Kidney glomerular epithelial cell (primary cell): ENCODE measurements around the gene LRRC28.
"Not testable (repeated sequence)": the region's sequence is repeated elsewhere in the genome, so short reads cannot be mapped to it uniquely, and the experiment has no call there.

ENCODE experiments used
- DNase-seq: peaks from one replicate; lab custom pipeline; 2025; lab: John Stamatoyannopoulos, UW

The LRRC28 gene

DNA sequence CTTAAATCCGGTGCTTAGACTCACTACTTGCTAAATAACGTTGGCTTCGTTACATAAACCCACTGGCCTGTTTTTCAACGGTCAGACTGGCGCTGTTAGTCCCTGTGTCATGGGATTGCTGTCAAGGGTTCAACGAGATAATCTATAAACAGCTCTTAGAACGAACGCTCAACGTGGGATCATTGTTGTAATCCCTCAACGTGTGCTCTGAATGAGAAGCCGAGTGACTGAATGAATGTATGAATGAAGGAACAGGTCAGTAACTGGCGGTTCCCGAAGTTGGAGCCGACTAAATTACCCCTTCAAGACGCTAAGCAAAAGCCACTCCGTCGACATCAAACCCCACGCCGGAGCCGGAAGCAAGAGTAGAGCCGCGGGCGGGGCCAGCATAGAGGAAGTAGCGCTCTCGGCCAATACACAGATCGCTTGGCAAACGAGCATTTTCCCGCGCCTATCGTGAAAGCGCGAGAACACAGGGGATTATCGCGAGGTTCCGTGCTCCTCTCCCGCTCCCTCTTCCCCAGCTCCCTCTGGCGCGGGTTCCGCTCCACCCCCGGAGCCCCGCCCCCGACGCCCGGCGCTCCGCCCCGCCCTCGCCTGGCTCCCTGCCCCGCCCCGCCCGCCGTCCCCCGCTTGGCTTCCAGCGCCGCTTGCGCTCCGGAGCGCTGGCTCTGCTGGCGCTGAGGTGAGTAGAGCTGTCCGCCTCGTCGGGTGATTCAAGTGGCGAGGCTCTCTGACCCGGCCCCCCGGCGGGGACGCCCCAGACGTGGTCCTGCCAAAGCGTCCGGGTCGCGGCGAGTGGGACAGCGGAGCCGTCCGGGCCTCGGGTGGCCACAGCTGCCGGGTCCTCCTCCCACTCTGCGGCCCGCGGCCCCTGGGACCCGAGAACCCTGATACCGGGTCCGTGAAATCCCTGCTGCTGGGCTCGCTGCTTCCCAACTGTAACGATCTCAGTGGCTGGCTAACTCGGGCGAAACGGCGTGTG, at the start of gene LRRC28:
Gene LRRC28, plus strand, starts transcription at position 625 of the 985 bp plus-strand sequence. CDS start 4,477 bp downstream, outside the sequence.
- DNase-seq = peak; percentile 97

DNA sequence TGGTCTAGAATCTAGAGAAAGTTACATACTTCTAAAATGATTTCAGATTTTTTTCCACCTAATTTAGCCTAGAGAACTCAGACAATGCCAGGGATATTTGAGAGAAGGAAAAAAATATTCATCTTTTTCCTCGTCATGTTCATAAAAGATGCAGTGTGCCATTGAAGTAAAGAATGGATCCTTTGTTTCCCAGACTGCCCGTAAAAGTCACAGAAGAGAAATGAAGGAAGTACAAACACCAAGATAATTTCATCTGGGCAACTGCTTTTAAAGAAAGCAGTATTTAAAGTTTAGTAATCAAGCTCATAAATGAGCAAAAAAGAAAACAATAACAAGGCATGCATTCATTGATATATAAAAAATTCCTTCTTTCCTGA, 49.1 kb upstream of the LRRC28 start:
- DNase-seq = no peak

DNA sequence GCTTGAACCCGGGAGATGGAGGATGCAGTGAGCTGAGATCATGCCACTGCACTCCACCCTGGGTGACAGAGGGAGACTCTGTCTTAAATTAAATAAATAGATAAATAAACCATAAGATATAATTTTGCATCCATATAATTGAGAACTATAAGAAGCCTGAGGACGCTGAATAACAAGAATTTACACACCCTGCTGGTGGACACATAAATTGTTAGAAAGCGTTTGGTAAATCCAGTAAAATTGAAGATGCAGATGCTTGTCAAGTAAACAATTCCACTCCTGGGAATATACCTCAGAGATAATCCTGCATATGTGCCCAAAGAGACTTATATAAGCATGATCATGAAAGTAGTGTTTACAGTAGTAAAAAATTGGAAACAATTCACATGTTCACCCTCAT, 43.6 kb upstream of the LRRC28 start:
- DNase-seq = no peak

- no peak for DNase-seq
These were observed 42.0 kb upstream of the LRRC28 start for GRCh38 chr15:99209326-99209725.

GRCh38 chr15:99210334-99210733, 40.9 kb upstream of the LRRC28 start:
- no peak for DNase-seq

DNA sequence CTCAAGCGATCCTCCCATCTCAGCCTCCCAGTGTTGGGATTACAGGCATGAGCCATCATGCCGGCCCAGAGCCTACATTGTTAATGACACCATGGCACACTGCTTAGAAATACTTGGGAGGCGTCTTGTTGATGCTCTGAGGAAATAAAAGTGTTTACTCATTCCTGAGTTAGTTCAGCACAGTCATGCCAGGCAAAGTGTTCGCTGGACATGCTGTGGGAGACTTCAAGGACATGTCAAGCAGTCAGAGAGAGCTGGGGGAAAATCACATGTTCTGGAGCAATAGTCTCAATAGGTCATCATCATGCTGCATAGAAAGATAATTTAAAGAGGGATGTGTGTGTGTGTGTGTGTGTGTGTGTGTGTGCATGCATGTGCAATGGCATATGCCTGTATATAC, 39.4 kb upstream of the LRRC28 start:
- DNase-seq = peak; percentile 43

- DNase-seq = peak; percentile 79
These were observed 38.9 kb upstream of the LRRC28 start for GRCh38 chr15:99212406-99212805.

GRCh38 chr15:99213187-99213811, 38.0 kb upstream of the LRRC28 start:
- peak; percentile 56 for DNase-seq

DNA sequence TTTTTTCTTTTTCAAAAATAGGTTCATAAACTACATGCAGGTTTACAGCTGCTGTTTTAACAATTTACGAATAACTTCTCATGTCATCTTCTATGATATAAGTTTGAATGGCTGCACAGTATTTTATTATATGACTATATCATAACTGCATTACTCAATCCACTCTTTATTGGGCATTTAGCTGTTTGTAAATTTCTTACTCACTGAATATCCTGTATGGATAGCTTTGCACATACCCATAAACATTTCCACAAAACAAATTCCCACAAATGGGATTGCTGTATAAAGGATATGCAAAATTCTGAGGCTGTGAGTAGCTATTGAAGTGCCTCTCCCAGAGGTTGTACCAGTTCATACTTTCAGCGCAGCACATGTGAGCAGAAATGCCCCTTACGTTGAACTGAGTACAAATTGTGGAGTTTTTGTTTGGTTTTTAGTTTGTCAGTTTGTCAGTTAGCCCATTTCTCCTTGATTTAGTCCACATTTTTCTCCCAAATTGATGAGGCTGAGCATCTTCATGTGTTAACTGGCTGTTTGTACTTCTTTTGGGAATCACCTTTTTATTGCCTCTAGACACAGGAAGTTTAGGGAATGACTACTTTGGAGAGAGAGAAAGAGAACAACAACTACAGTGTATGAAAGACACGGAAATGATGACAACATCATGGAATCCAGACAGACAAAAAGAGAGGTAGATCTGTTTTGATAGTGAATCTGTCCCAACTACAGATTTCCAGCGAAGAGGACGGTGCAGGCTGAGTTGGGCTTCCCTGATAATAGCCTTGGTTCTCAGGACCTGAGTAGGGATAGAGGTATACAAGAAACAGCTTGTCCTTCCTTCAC, 26.7 kb upstream of the LRRC28 start:
- DNase-seq = no peak

- no peak for DNase-seq
These were observed 24.5 kb upstream of the LRRC28 start for GRCh38 chr15:99226802-99227201.

DNA sequence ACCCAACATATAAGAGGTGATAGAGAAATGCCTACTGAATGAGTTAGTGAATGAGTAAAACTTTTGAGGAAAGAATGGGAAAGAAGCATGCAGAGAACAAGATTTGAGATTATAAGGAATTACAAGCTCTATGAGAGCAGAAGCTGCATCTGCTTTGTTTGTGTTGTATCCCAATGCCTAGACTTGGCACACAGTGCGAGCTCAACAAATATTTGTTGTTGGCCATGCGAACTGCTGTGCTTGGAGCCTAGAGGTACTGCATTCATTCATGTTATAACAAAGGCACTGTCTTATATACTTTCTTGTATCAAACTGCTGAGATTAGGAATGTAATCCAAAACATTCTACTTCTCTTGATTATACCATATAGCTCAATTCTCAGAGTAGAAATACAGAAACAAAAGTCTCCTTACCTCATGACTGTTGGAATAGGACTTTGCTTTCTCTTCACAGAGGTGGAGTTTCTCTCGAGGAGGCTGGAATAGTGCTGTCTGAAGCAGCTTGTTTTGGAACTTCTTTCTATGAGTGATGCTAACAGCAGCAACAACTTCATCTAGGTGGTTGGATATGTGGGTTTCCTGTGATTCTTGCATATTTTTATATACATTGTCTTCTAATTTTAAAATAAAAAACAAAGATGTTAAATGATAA, 23.0 kb upstream of the LRRC28 start:
- DNase-seq = no peak

DNA sequence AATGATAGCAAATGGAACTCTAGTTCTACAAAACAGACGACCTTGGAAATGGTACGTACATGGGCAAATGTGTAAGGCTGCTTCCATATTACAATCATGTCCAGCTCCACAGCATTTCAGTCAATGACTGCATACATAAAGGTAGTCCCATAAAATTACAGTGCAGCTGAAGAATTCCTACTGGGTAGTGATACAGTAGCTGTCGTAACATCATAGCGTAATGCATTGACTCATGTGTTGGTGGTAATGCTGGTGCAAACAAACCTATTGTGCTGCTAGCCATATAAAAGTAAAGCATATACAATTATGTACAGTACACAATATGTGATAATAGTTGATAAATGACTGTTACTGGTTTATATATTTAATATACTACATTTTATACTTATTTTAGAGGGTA, 20.4 kb upstream of the LRRC28 start:
- no peak for DNase-seq

GRCh38 chr15:99232740-99233139, 18.5 kb upstream of the LRRC28 start:
- DNase-seq = no peak

DNA sequence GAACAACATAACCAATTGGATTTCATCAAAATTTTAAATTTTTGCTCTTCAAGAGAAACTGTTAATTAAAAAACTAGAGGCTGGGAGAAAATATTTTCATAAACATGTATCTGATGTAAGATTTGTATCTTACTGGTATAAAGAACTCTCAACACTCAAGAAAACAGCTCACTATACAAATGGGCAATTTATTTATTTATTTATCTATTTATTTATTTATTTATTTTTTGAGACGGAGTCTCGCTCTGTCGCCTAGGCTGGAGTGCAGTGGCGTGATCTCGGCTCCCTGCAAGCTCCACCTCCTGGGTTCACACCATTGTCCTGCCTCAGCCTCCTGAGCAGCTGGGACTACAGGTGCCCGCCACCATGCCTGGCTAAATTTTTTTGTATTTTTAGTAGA, 17.1 kb upstream of the LRRC28 start:
- DNase-seq = not testable (repeated sequence)

- DNase-seq = no peak
These were observed 12.4 kb upstream of the LRRC28 start for GRCh38 chr15:99238849-99239248.

DNA sequence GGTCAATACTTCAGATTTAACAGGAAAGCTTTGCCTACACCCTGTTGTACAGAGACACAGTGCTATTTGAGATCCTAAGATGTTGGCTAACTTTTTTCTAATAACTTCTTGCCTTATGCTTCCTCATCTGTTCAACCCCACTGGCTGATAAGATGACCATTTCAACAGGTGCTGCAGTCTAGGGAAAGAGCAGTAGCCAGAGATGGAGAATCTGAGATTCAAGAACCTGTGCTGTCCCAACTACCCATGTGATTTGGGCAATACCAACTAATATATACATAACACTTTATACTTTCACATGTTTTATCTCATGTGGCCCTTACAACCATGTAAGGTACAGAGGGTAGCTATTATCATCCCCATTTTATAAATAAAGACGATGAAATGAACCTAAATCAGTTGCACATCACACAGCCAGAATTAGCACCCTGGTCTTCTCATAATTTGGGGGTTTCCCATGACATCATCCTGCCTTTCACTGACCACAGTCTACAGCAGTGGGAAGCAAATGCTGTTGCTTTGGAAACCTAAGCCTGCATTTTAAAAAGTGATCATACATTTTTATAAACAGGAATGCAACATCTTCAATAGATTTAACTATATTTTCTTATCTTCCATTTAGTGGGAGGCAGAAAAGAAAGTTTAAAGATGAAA, 11.6 kb upstream of the LRRC28 start:
- DNase-seq = peak; percentile 20

GRCh38 chr15:99241752-99242151, 9.5 kb upstream of the LRRC28 start:
- DNase-seq = no peak

- no peak for DNase-seq
These were observed 7.0 kb upstream of the LRRC28 start for GRCh38 chr15:99244306-99244705.

DNA sequence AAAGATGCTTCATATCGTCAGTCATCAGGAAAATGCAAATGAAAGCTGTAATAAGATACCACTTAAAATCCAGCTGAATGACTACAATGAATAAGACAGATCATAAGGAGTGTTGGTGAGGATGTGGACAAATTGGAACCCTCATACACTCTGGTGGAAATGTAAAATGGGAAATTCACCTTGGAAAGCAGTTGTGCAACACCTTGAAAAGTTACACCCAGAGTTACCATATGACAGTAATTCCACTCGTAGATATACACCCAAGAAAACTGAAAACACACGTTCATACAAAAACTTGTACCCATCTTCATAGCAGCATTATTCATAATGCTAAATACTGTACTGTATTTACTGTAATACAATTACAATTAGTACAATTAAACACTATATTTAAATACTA, 4.2 kb upstream of the LRRC28 start:
- no peak for DNase-seq

DNA sequence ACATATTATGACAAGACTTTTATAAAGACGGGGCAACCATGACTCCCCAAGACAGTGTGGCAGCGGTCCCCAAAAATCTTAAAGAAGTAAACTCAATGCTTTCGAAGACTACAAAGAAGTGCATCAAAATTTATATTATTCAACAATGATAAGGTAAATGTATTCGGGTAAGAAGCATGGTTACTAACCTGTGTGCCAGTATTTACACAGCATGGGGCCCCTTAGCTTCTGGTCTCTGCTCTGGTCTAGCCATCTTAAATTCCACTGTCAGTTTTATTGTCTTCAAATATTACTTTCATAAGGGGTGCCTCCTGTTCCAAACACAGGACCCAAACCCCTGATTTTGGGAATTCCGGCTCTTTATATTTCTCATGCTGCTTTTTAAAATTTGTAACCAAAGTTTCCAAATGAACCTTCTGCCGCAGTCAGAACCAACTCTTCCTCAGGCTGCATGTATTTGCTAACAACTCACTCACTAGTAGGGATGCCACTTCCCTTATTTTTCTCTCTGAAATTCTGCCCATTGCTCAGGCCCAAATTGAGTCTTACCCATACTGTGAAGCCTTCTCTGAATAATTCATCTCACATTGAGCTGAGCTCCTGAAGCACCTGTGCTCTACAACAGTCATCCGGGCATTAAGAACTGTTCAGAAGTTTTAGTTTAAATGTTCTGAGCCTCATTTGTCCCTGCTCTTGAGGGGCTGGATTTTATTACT, 3.1 kb upstream of the LRRC28 start:
- DNase-seq = no peak
